A204.1 (cell line): ENCODE data around the gene HGFAC.

Experiments used
- FAIRE-seq: peaks from 2 replicates; lab custom pipeline; 2012; peaks lifted over from hg19 to GRCh38; lab: Jason Lieb, UNC

HGFAC gene

DNA sequence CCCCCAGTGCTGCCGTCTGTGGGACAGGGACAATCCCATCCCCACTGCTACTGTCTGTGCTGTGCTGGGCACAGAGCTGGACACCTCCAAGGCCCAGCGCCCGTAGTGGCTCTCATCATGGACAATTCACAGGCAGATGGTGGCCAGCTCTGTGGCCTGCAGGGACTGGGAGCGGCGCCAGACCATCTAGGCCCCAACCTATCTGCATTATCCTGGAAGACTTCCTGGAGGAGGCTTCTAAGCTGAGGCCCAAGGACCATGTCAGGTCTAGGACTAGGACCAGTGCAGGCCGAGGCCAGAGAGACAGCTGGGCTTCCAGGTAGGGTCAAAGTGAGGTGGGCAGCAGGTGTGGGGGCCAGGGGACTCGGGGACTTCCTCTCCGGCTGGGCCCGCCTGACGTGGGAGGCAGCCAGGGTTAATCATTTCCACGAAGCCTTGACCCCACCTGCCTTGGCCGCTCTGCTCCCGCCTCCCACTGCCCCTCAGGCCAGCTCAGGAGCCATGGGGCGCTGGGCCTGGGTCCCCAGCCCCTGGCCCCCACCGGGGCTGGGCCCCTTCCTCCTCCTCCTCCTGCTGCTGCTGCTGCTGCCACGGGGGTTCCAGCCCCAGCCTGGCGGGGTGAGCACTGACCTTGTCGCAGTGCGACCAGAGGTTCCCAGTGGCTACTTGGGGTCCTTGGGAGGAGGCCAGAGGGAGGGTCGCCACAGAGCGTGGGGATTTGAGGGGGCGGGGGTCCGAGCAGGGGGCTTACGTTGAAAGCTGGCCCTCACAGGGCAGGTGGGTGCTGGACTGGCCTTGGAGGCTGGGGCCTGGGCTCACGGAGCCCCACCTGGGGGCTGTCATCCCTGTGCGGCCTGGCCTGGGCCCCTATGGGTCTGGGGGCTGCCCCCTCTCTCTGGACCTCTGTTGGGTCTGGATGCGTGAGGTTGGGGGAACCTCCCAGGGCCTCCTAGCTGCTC lies at the start of gene HGFAC:
HGFAC (plus strand) TSS at position 468 of the 959 bp plus-strand sequence; CDS start at position 502, 34 bp downstream.
- FAIRE-seq, result no peak

GRCh38 chr4:3392321-3392720 lies 49.4 kb upstream of the HGFAC start:
- no peak for FAIRE-seq

- FAIRE-seq, result no peak
Observed at GRCh38 chr4:3393171-3393570, 48.6 kb upstream of the HGFAC start.

- no peak for FAIRE-seq
Observed at GRCh38 chr4:3396600-3396999, 45.2 kb upstream of the HGFAC start.

- no peak for FAIRE-seq
Observed at GRCh38 chr4:3397128-3397527, 44.6 kb upstream of the HGFAC start.

DNA sequence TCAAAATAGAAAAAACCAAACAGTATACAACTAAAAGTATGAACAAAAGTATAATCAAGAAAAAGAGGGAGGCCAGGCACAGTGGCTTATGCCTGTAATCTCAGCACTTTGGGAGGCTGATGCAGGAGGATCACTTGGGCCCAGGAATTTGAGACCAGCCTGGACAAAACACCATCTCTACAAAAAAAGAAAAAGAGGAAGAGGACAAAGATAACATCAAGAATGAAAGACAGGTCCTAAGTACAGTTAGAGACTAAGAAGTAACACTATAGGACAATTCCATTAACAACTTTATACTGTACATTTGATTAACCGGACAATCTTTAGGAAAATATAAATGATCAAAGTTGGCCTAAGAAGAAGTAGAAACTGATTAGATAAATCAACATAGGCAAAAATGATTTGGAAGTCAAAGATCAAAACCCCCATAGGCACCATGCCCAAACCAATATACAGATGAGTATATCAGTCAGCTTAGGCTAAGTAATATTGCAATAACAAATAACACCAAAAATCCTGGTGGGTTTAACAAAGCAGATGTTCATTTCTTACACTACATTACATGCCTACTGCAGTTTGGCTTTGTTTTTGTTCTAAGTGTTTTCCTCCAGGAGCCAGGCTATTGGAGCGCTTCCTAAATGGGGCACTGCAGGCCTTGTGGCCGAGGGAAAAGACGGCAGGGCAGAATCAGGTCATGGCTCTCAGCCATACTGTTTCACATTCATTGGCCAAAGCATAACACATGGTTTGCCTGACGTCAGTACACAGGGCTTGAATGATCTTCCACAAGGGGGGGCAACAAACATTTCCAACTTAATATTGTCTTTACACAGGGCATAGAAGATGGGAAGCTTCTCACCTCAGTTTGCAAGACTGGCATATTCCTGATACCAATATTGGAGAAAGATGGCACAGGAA lies 42.2 kb upstream of the HGFAC start:
- FAIRE-seq, result no peak

DNA sequence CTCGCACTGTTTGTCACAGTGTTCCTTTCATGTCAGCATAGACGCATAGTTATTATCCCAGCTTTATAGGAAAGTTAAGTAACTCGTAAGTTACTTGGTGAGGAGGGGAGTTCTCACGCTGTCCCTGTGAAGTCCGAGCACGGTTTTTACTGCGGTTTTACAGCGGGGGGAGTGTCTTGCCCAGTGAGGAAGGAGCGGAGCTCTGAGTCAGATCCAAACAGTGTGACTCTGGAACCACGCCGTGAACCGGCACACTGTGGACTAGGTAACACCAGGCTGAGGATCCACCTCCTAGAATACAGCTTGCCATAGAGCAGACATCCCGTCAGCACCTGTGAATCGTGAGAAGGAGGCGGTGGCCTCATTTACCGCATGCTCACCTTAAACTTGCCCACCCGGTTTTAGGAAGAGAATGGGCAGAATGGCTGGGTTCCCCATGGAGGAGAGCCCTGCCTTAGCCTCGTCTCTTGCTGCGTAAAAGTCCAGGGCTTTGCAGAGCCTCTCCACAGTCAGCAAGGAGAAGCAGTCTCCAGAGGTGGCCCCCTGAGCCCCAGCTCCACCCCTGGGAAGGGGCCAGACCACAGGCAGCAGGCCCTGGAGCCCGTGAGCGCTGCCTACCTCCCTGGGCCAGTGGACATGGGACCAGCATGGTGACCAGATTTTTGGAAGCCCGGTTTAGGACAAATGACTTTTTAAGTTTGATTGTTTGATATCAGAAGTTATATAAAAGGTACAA lies 40.2 kb upstream of the HGFAC start:
- no peak for FAIRE-seq

- no peak for FAIRE-seq
Observed at GRCh38 chr4:3402491-3403347, 39.0 kb upstream of the HGFAC start.

- no peak for FAIRE-seq
Observed at GRCh38 chr4:3403348-3403906, 38.3 kb upstream of the HGFAC start.

GRCh38 chr4:3404546-3404945 lies 37.2 kb upstream of the HGFAC start:
- no peak for FAIRE-seq

- FAIRE-seq, result no peak
Observed at GRCh38 chr4:3405176-3405575, 36.6 kb upstream of the HGFAC start.

DNA sequence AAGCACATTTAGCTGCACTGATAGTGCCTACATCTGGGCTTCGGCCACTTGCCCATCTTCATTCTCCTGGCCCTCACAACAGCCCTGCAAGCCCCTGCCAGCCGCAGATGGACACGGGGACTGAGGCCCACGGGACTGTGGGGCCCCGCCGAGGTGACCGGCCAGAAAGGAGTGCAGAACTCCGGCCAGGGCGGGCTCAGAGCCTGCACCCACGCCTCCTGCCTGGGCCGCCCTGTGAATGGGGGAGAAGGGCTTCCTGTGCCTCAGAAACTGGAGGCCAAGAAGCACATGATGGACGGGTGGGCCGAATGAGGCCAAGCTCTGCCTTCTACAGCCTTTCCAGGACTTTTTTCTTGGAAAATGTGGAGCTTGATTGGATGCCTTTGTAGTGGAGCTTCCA lies 35.7 kb upstream of the HGFAC start:
- no peak for FAIRE-seq

DNA sequence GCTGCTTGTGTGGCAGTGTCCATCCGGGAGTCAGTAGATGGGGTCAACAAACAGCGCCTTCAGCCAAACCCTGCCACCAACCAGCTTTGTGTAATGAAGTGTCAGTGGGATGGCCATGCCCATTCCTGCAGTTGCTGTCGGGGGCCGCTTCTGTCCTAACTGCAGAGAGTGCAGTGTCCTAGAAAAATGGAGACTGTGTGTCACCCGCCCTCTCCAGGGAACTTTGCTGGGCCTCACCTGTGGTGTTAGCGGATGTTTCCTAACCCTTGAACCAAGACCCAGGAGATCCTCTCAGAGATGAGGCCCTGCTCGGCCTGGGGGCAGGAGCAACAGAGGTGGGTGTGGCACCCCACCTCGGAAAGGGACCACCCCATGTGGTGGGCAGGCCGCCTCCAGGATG lies 35.3 kb upstream of the HGFAC start:
- FAIRE-seq, result no peak

DNA sequence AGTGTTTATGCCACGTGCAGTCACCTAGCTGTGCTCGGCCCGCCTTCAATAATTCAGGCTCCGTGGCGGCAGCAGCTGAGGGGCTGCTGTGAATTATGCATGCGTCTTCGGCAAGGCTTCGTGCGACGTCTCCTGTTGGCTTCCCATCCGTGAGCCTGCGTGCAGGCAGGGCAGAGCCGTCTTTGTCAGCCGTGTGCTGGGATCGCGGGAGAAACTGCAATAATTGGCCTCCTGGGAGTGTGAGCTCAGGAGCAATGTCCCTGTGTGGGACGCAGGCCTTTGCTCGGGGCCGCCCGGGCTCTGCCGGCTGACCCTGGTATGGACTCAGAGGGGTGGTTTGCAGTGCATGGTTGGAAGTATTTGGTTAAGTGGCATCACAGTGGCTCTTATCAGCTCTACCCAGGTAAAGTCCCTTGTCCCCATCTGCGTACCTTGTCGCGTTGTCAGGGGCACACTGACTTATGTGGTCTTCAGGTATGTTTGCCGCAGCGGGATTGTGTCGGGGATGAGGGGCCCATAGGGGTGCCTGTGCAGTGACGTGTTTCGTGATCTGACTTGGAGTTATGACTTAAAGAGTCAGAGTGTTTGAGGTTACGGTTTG lies 34.5 kb upstream of the HGFAC start:
- no peak for FAIRE-seq

- no peak for FAIRE-seq
Observed at GRCh38 chr4:3407930-3408792, 33.6 kb upstream of the HGFAC start.

DNA sequence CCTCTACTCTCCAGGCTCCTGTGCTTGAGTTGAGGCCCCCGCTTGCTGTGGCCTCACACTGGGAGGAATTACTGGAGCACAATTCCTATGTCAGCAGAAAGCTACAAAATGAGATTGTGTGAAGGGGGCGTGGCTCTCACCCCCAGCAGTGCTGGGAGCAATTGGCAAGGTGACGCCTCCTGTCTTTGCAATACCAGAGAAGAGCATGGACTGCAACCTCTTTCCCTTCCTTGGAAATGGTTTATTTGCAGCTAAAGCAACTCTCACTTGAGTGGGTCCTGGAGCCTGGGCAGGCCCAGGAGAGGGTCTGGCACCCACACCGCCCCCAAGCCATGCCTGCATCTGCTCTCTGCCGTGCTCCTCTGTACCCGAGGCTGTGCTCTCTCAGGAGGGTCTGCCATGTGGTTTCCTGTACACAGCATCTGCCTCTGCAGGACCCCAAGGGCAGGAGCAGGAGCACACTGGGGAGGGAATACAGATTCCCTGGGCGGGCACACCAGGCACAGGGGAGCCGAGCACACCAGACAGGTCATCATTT lies 32.9 kb upstream of the HGFAC start:
- FAIRE-seq, result no peak

DNA sequence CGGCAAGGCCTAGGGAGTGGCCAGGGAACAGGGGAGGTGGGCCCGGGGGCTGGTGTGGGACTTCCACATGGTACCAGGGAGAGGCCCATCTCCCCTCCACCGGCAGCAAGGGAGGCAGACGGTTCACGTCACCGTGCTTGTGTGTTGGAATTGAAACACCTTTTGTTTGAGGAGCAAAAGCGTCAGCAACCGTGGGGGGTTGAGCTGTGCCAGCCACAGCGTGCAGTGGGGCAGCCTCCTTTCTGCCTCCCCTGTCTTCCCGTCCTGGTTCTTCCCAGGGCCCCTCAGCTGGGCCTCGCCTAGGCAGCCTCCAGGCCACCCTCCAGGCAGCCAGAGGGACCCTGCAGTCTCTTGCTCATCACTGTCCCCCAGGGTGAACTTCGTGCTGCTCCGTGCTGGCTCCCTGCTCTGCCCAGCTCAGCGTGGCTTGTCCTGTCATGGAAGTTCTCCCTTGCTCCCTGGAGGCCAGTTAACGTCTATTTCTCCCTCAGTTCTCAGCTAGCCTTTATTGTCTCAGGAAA lies 32.1 kb upstream of the HGFAC start:
- FAIRE-seq, result no peak

DNA sequence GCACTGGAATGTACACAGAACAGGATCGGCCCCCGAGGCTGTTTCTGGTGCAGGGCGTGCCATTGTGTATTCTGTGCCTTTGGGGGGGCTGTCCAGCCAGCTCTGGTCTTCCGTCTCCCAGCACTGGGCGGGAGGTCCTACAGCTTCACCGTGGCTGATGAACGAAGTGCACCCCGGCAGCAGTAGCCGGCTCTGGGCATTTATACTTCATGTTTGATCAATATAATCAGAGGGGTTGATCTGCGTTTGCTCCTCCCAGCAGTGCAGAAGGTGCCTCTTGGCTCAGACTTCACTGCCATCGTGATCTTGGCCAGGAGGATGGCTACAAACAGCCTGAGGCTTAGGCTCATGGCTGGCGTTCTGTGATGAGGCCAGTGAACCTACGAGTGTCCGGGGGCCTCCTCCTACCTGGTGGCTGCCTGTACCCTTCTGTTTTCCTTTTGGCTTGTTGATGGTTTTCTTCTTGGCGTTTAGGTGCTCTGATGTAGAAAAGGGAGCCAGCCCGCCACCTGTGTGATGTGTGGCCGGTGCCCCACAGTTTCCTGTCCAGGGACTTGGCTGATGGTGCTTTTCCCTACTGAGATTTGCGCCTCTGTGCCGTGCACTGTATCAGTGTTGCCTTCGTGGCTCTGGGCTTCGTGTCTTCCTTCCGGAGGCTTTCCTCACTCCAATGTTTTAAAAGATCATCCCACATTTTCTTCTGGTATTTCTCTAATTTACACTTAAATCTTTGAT lies 31.2 kb upstream of the HGFAC start:
- FAIRE-seq, result no peak
